ENCODE data around the gene PTGDS. TPM values are rescaled to one million over a fixed set of nuclear protein-coding genes. Genes with fewer than 3 reads are reported as not detected.

The PTGDS gene
- total RNA-seq, 1 experiment from 2014 or later, result 3.6 TPM

GRCh38 chr9:137030006-137030405 is 52.7 kb downstream of the PTGDS start:
- H3K4me2 ChIP-seq (ENCODE audit: insufficient read depth, insufficient read length, low read length), result no peak overlapping the region

More at GRCh38 chr9:137030006-137030405, 52.7 kb downstream of the PTGDS start:
- no CpG with 5 or more reads among the region's 15 CpGs for WGBS (ENCODE audit: extremely low coverage, insufficient read length, low lambda C conversion rate)
- no peak overlapping the region for H2BK120ac ChIP-seq (ENCODE audit: low read depth, low read length, poor library complexity, severe bottlenecking)
- H3K27ac ChIP-seq (ENCODE audit: insufficient read length, low read depth, low read length), result no peak overlapping the region
- no peak overlapping the region for H3K14ac ChIP-seq (ENCODE audit: insufficient read depth, low read length)
- Mint-ChIP-seq H3K36me3 (ENCODE audit: insufficient read depth in 1 of 3, low read depth in 3 of 3) (no peaks in the 10 kb centered on the region), H3K4me1 (peaks cover 0 to 8% of the 10 kb centered on the region in 2 experiments; a peak in 2 of 4 replicates), H3K9me3 (no peaks in the 10 kb centered on the region), H3K4me3 (no peak overlapping the region), H3K27ac (no peak overlapping the region), H3K27me3 (ENCODE audit: low read depth) (peaks cover 41% of the 10 kb centered on the region)
- H3K9me3 ChIP-seq (ENCODE audit: control insufficient read depth, low read depth, low read length), result no peaks in the 10 kb centered on the region
- no peaks in the 10 kb centered on the region for H3K27me3 ChIP-seq (ENCODE audit: insufficient read depth, low read length)
- H2BK5ac ChIP-seq (ENCODE audit: insufficient read length, low read length), result no peak overlapping the region
- H4K91ac ChIP-seq (ENCODE audit: insufficient read length, low read depth, low read length), result no peak overlapping the region
- H4K5ac ChIP-seq (ENCODE audit: insufficient read length, low read depth, low read length), result no peak overlapping the region
- no peak overlapping the region for H2AK5ac ChIP-seq (ENCODE audit: insufficient read length, low read length)
- no peak overlapping the region for H3K4ac ChIP-seq (ENCODE audit: low read depth, low read length)
- DNase-seq, result no peak
- H3K23ac ChIP-seq (ENCODE audit: insufficient read length, low read depth, low read length), result no peak overlapping the region
- no peaks in the 10 kb centered on the region for H3K79me2 ChIP-seq (ENCODE audit: insufficient read depth, low read length)
- H4K8ac ChIP-seq (replicated peaks; ENCODE audit: insufficient read length, low read depth, low read length), result no peak overlapping the region
- H2AFZ ChIP-seq (ENCODE audit: low read length), result no peak overlapping the region
- H3K56ac ChIP-seq (ENCODE audit: insufficient read length, low read depth, low read length), result no peak overlapping the region
- peaks cover 9% of the 10 kb centered on the region for H3K23me2 ChIP-seq (ENCODE audit: insufficient read length, low read depth, low read length, poor library complexity, severe bottlenecking)
- H3K79me1 ChIP-seq (ENCODE audit: insufficient read depth, low read depth, low read length, poor library complexity, severe bottlenecking), result no peaks in the 10 kb centered on the region
- no peak for TF ChIP-seq CTCF (conservative IDR thresholded peaks at IDR 0.05)
- no peak overlapping the region for H2BK12ac ChIP-seq (ENCODE audit: insufficient read length, low read depth, low read length)
- no peak overlapping the region for H3K9ac ChIP-seq (ENCODE audit: extremely low read depth, insufficient read length, low read length)
- no peak overlapping the region for H3T11ph ChIP-seq (ENCODE audit: low read length)
- peaks cover 2% of the 10 kb centered on the region for H4K20me1 ChIP-seq (ENCODE audit: control insufficient read depth, insufficient read depth, insufficient read length)
- no peak overlapping the region for H3K18ac ChIP-seq (ENCODE audit: insufficient read length, low read depth, low read length)
- H2BK15ac ChIP-seq (ENCODE audit: low read depth, low read length), result no peak overlapping the region
- no peaks in the 10 kb centered on the region for H3K4me1 ChIP-seq (ENCODE audit: insufficient read depth, low read length)
- H2BK20ac ChIP-seq (ENCODE audit: low read depth, low read length, poor library complexity, severe bottlenecking), result no peak overlapping the region
